ENCODE data around the gene RAB30.

Gene RAB30

GRCh38 chr11:83071567-83072349, at the start of gene RAB30:
RAB30 (minus strand) TSS chr11:83071897; CDS start chr11:82997316, 74,581 bp downstream.
- DNase-seq: peak; percentile 89

- no peak for DNase-seq
These were observed 48.6 kb upstream of the RAB30 start for GRCh38 chr11:83120327-83120726.

GRCh38 chr11:83119216-83119615, 47.5 kb upstream of the RAB30 start:
- DNase-seq: no peak

GRCh38 chr11:83118814-83119213, 47.1 kb upstream of the RAB30 start:
- DNase-seq: no peak

GRCh38 chr11:83116015-83116641, 44.4 kb upstream of the RAB30 start:
- no peak for DNase-seq

- no peak for DNase-seq
These were observed 43.9 kb upstream of the RAB30 start for GRCh38 chr11:83115551-83115950.

GRCh38 chr11:83115026-83115425, 43.3 kb upstream of the RAB30 start:
- no peak for DNase-seq

GRCh38 chr11:83112886-83113285, 41.2 kb upstream of the RAB30 start:
- no peak for DNase-seq

GRCh38 chr11:83105168-83105567, 33.5 kb upstream of the RAB30 start:
- DNase-seq: no peak

- DNase-seq: no peak
These were observed 31.1 kb upstream of the RAB30 start for GRCh38 chr11:83102834-83103233.

- DNase-seq: no peak
These were observed 25.9 kb upstream of the RAB30 start for GRCh38 chr11:83097429-83098075.

GRCh38 chr11:83093634-83094033, 21.9 kb upstream of the RAB30 start:
- no peak for DNase-seq

- DNase-seq: no peak
These were observed 21.0 kb upstream of the RAB30 start for GRCh38 chr11:83092488-83093384.

GRCh38 chr11:83088965-83089364, 17.3 kb upstream of the RAB30 start:
- DNase-seq: no peak

- no peak for DNase-seq
These were observed 15.3 kb upstream of the RAB30 start for GRCh38 chr11:83087035-83087434.

- DNase-seq: no peak
These were observed 8.1 kb upstream of the RAB30 start for GRCh38 chr11:83079820-83080219.

GRCh38 chr11:83078269-83078668, 6.6 kb upstream of the RAB30 start:
- DNase-seq: no peak

- DNase-seq: no peak
These were observed 2.2 kb upstream of the RAB30 start for GRCh38 chr11:83073884-83074283.

GRCh38 chr11:83073258-83073657, 1.6 kb upstream of the RAB30 start:
- no peak for DNase-seq

- DNase-seq: no peak
These were observed 899 bp upstream of the RAB30 start for GRCh38 chr11:83072350-83073242.

GRCh38 chr11:83070731-83071566, 748 bp downstream of the RAB30 start:
- no peak for DNase-seq
